HG02759 (cell line): ENCODE measurements around the gene MEX3D.
"Not testable (repeated sequence)": the region's sequence is repeated elsewhere in the genome, so short reads cannot be mapped to it uniquely, and the experiment has no call there.

Experiments used
- ATAC-seq: cut with Tn5 transposase; IDR thresholded peaks from one replicate; pipeline ENCODE4 v1.9.1; 2021; ENCODE audit warnings: mild to moderate bottlenecking, moderate library complexity; ENCODE audit not compliant: unreplicated experiment

Gene MEX3D

DNA sequence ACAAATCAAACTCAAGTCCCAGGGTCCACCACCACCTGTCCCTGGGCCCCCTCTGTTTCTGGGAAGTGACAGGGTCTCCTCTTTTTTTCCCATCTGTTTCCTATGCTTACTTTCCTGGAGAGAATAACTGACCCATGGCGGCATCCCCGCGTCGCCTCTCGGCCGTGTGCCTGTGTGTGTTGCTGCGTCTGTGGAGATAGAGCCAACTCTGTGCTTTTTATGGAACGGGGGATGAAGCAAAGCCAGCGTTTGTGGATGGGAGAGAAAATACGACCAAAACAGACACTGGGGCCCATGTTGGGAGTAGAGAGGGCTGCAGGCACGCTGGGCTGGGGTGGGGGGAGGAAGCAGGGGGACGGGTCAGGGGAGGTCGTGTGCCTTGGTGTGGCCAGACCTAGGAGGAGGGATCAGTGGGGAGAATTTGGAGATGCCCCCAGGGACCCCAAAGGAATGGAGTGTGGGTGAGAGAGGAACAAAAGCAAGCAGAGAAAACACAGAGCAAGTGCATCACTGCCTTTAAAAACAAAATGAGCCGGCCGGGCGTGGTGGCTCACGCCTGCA lies 27.7 kb downstream of the MEX3D start:
- no peak for ATAC-seq

DNA sequence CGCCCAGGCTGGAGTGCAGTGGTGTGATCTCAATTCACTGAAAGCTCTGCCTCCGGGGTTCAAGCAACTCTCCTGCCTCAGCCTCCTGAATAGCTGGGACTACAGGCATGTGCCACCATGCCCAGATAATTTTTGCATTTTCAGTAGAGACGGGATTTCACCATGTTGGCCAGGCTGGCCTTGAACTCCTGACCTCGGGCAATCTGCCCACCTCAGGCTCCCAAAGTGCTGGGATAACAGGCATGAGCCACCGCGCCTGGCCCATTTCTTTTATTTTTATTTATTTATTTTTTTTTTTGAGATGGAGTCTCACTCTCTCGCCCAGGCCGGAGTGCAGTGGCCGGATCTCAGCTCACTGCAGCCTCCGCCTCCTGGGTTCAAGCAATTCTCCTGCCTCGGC lies 28.4 kb downstream of the MEX3D start:
- not testable (repeated sequence) for ATAC-seq

DNA sequence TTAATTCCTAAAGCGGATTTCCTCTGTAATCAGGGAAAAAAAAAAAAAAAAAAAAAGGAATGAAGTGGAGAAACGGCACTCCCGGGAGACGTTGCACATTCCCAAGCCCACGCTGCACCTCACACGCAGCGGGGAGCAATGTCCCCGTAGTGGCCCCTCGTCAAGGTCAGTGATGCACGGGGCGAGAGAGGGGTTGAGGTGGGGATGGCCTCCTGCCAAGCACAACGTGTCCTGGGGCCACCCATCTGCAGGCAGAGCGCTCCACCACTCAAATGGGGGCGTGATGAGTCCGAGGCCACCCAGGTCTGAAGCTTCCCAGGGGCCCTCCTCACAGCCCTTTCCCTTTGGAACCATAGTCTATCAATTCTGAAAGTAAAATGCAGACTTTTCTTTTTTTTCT lies 29.1 kb downstream of the MEX3D start:
- no peak for ATAC-seq

DNA sequence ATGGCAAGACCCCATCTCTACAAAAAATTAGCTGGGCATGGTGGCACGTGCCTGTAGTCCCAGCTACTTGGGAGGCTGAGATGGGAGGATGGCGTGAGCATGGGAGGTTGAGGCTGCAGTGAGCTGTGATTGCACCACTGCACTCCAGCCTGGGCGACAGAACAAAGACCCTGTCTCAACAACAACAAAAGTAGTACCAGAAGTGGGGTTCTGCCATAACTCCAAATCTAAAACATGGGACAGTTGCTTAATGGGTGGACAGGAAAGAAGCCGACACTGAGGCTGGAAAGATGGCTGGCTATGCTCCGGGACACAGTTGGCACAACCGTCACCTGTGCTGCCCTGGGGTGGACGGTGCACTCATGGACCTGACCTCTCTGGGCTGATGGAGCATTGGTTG lies 32.4 kb downstream of the MEX3D start:
- ATAC-seq: not testable (repeated sequence)

DNA sequence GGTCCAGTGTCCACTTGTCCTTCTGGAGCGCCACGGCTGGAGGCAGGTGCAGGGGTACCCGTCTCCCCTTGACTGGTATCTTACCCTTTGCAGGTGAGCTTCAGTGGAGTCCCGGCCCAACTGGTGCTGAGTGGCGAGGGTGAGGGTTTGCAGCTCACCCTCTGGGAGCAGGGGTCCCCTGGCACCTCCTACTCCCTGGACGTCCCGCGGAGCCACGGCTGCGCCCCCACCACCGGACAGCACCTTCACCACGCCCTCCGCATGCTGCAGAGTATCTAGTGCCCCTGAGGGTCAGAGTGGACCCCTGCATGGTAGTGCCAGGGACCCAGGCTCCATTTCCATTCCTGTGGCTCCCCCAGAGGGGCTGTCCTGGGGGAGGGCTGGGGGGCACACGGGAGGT lies 33.2 kb downstream of the MEX3D start:
- no peak for ATAC-seq

DNA sequence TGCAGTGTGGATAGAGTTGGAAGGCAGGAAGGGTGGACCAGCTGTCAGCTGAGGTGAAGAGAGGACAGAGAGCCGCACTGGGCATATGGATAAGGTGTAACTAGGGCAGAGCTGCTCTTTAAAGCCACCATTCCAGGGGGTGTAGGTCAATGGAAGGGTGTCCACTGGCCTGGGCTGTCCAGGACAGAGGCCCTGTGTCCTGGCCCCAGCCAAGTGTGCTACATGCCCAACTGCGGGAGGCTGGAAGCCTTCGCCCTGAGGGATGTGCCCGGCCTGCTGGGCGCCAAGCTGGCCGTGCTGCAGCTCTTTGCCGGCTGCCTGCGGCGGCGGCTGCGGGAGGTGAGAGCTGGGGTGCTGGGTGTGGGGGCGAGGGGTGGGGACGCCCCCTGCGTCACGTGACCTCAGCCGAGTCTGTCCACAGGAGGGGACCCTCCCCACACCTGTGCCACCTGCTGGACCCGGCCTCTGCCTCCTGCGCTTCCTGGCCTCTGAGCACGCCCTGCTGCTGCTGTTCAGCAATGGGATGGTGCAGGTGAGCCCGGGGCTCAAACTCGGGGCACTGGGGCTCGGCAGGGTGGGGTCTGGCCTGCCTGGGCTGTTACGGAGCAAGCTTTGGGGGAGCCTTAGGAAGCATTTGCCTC lies 34.5 kb downstream of the MEX3D start:
- ATAC-seq: no peak

DNA sequence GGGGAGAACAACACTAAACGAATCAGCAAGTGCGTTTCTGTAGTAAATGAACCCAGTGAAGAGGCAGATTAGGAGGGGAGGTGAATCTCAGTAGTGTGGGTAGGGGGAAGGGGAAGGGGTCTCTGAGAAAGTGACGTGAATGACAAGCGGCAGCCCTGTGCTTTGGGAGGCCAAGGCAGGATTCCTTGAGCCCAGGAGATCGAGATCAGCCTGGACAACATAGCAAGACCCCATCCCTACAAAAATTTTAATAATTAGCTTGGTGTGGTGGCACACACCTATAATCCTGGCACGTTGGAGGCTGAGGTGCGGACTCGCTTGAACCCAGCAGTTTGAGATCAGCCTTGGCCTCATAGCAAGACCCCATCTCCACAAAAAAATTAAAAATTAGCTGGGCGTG lies 36.1 kb downstream of the MEX3D start:
- ATAC-seq: no peak

DNA sequence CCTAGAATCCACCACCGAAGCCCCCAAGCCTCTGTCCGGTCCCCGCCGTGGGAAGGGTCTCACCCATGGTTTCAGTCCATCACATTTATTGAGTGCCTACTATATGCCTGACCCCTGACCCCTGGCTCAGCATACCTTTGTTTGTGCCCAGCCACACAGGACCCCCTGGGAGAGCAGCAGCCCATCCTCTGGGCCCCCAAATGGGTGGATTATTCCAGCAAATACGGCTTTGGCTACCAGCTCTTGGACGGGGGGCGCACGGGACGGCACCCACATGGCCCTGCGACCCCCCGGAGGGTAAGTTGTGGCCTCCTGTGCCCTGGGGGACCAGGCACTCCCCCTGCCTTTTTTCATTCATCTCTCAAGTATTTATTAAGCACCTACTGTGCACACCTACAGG lies 36.5 kb downstream of the MEX3D start:
- no peak for ATAC-seq

DNA sequence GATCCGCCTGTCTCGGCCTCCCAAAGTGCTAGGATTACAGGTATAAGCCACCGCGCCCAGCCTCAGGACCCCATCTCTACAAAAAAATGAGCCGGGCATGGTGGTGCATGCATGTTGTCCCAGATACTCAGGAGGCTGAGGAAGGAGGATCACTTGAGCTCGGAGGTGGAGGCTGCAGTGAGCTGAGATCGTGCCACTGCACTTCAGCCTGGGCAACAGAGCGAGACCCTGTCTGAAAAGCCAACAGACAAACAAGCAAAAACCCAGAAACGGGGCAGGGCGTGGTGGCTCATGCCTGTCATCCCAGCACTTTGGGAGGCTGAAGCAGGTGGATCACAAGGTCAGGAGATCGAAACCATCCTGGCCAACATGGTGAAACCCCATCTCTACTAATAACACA lies 37.3 kb downstream of the MEX3D start:
- ATAC-seq: not testable (repeated sequence)

DNA sequence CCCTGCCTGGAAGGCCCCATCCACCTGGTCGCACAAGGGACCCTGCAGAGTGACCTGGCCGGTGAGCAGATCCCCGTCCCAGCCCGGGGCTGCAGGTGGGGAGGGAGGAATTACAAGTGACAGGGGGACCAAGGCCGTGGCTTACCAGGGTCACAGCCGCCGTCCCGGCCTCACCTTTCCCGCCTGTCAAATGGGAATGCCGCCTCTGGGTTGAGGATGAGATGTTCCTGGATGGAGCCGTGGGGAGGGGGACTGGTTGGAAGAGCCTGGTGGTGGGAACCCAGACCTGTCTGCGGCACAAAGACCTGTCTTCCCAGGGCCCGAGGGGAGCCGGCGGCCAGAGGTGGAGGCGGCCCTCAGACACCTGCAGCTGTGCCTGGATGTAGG lies 38.7 kb downstream of the MEX3D start:
- no peak for ATAC-seq

DNA sequence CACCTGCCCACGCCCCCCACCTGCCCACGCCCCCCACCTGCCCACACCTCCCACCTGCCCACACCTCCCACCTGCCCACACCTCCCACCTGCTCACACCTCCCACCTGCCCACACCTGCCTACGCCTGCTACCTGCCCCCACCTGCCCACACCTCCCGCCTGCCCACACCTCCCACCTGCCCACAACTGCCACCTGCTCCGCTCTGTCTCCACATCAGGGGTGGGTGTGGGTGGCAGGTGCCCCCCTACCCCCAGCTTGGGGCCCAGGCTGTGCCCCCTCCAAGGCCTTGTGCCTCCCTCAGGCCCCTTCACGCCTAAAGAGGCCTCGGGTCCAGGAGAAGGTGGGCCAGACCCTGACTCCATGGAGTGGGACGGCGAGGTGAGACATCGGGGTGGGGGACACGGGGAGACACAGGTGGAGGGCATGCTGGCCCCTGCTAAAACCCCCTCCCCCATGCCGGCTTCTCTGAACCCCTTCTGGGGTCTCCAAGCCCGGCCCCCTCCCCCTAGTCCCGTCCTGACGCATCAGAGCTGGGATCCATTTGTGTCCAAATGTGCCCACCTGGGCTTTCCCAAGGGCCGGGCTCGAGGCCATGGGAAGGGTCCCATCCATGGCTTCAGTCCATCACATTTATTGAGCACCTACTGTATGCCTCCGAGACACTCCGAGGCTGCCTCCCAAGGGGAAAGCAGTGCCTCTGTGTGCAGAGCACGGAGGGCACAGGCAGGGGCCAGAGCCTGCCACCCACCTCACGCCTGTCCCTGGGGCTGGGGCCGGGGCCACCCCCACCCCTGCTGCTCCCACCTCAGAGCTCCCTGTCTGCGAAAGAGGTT lies 39.3 kb downstream of the MEX3D start:
- ATAC-seq: no peak

DNA sequence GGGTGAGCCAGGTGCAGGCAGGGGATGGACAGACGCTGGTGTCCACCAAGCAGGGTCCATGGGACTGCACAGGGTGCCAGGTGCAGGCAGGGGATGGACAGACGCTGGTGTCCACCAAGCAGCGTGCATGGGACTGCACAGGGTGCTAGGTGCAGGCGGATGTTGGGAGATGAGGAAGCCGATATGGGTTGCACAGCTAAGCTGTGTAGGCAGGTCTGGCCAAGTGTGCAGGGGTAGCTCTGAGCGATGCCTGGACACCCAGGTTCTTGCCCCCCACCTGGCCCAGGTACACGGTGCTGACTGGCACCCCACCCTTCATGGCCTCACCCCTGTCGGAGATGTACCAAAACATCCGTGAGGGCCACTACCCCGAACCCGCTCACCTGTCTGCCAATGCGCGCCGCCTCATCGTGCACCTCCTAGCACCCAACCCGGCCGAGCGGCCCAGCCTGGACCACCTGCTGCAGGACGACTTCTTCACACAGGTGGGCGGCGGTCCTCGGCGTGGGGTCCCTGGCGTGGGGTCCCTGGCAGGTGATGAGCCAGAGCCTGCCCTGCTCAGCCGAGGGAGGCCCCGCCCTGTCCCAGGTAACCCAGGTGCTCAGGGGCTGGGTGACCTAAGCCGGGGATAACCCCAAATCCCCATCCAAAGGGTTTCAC lies 40.3 kb downstream of the MEX3D start:
- ATAC-seq: no peak

DNA sequence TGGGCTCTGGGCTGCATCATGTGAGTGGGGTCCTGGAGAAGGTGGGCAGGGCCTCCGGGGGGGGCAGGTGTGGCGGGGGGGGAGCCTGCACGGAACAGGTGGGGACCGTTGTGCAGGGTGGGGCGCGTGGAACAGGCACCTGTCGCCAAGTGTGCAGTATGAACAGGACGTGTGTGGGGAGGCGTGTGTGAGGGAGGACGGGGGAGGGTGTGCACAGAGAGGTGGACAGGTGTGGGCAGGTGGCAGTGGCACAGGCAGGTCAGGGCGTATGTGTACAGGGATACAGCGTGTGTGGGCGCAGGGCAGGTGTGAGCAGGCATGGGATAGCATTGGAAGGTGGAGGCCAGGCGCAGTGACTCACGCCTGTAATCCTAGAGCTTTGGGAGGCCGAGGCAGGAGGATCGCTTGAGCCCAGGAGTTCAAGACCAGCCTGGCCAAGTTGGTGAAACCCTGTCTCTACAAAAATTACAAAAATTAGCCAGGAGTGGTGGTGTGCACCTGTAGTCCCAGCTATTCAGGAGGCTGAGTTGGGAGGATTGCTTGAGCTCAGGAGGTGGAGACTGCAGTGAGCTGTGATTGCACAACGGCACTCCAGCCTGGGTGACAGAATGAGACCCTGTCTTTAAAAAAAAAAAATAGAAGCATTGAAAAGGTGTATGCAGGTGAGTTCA lies 41.0 kb downstream of the MEX3D start:
- no peak for ATAC-seq

DNA sequence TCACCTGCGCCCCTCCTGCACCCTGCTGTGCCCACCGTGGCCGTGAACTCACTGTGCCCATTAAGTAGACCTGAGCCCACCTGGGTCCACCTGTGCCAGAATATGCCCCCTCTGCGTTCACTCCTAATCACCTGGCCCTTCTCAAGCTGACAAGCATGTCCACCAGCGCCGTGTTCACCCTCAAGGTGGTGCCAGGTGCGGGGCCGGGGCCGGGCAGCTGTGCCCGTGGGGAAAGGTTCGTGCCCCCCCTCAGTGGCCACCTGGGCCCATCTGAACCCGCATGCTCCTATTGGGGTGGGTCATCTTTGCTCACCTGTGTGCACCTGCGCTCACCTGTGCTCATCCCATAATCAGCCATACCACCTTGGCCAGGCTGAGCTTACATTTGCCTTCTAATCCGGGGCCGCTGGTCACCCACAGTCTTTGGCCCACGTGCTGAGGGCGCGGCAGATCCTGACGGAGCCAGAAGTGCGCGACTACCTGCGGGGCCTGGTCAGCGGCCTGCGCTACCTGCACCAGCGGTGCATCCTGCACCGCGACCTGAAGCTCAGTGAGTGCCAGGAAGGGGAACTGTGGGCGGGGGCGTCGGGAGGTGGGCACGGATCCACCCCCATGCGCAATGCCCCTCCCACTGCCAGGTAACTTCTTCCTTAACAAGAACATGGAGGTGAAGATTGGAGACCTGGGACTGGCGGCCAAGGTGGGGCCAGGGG lies 41.9 kb downstream of the MEX3D start:
- ATAC-seq: no peak

DNA sequence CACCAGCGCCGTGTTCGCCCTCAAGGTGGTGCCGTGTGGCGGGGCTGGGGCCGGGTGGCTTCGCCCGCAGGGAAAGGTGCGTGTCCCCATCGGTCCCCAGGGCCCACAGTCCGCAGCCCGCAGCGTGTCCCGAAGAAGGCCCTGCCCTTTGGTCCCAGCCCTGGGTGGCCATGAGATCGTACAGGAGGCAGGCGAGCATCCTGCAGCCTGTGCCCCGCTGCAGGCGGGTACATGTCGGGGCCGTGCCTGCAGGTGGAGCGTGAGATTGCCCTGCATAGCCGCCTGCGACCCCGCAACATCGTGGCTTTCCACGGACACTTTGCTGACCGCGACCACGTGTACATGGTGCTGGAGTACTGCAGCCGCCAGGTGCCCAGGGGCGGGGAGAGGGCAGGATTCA lies 42.8 kb downstream of the MEX3D start:
- ATAC-seq: no peak

DNA sequence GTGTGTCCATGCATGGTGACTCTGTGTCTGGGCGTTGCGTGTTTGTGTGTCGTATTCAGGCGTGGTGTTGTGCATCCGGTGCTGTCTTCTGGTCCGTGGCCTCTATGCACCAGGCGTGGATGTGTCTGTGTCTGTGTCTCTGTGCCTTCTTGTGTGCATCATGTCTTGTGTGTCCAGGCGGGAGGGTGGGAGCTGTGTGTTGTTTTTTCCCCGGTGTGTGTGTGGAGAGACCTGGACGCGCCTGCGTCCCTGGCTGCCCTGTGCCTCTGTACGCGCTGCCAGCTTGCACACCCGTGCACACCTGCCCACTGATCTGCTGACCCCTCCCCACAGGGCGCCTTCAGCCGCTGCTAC lies 43.2 kb downstream of the MEX3D start:
- ATAC-seq: no peak

DNA sequence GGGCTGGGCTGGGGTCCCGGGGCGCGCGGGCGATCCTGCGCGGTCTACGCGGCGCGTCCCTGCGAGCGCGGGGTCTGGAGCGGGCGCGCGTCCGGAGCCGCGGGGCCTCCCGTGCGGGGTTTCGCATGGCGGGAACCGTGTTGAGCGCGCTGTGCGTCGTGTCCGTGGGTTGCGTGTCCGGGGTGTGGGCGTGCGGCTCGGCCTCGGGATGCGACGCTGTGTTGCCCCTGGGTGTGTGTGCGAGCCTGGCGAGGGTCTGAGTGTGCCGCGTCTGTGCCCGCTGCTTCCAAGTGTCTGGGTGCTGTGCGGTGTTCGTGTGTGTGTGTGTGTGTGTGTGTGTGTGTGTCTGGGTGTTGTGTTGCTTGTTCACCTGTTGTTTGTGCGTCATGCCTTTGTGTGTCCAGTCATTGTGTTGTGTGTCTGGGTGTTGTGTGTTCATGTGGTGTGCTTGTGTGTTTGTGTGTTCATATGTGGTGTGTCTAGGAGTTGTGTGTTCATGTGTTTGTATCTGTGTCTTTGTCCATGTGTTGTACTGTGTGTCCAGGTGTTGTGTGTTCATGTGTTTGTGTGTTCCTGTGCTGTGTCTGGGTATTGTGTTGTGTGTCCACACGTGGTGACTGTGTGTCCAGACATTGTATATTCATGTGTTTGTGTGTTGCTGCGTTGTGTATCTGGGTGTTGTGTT lies 43.7 kb downstream of the MEX3D start:
- ATAC-seq: no peak

DNA sequence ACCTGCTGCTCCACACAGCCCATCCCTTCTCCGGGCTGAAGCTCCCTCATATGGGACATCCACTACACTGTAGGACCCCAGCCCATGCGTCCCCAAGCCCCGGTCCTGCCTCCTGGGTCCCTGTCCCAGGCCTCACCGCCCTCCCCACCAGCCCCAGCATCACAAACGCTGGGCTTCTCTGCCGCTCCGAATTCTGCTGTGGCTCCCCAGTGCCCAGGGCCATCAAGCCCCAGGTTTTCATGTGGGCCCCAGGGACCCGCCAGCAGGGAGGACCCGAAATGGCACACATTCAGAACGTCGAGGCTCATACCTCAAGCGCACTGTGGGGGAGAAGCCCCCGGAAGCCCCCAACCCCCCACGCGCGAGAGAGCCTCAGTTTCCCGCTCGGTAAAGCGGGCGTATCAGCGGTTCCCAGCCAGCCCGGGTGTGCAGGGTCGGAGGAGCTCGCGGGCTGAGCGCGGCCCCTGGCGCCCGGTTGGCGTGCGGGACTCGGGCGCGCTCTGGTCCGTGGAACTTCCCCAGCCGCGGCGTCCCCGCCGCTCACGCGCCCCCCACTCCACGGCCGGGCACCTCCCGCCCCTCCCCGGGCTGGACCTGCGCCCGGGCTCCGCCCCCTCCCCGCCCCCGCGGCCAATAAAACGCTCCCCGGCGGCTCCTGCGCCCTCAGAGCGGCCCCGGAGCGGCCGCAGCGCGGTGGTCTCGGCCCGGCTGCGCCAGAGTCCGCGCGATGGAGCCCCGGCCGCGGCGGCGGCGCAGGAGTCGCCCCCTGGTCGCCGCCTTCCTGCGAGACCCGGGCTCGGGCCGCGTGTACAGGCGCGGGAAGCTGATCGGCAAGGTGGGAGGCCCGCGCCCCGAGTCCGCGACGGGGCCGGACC lies 44.5 kb downstream of the MEX3D start, which contains the start of gene PLK5:
Gene PLK5 (plus strand): TSS at position 666 of the 875 bp plus-strand sequence. CDS start 2,920 bp downstream, outside the sequence.
- no peak for ATAC-seq

DNA sequence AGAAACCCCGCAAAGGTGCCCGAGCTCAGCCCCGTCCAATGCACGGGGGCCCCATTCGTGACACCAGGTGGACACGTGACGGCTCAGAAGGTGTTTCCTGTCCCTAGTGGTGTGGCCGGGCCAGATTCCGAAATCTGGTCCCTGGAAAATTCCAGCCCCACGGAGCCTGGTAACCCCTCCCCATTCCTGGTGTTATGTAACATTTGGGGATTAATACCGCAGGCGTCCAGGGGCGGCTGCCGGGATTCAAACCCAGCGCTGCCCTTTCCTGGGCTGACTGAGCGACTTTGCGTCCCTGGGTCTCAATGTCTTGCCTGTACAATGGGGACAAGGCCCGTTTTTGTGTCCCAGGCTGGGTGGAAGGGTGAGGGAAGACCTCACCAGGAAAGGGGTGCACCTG lies 45.3 kb downstream of the MEX3D start:
- no peak for ATAC-seq
